IMR-90 (cell line): Measurements from ENCODE around the gene KRTAP5-4. TPM values are rescaled to one million over a fixed set of nuclear protein-coding genes. Genes with fewer than 3 reads are reported as not detected.

ENCODE experiments used
- ATAC-seq: fragments of 200-7000 bp; cut with Tn5 transposase; 2 replicates; pipeline ENCODE4 v1.9.1; 2020; ENCODE audit warnings: low read depth, mild to moderate bottlenecking, moderate library complexity
- BruUV-seq: library from RNA; stranded (reverse); fragments of 400-500 nt; replicated peaks from 2 replicates; lab custom pipeline; 2021; lab: Mats Ljungman, UMichigan
- CTCF ChIA-PET: fragments of 300-600 bp; formaldehyde crosslinking; extraction: SDS; loops from one replicate; lab custom pipeline; 2021; ENCODE audit warnings: antibody characterized with exemption; lab: Yijun Ruan, JAX
- POLR2A ChIA-PET: fragments of 300-600 bp; sonication (Branson Sonifier 250); formaldehyde crosslinking; loops from one replicate; lab custom pipeline; 2022; ENCODE audit warnings: antibody characterized with exemption; ENCODE audit not compliant: unreplicated experiment; lab: Charles Lee
- DNase-seq: peaks from one replicate; pipeline ENCODE4 v3.0.0; 2013
- H2AFZ ChIP-seq: replicated peaks from 2 replicates; pipeline ENCODE3; 2013; ENCODE audit warnings: low read length, mild to moderate bottlenecking; ENCODE audit not compliant: poor library complexity
- H2AK5ac ChIP-seq: 2 replicates; pipeline ENCODE4 v1.6.1; 2013; ENCODE audit warnings: low read depth, low read length, inconsistent platforms
- H2AK9ac ChIP-seq: replicated peaks from 2 replicates; pipeline ENCODE3; 2013; ENCODE audit warnings: mild to moderate bottlenecking, low read depth, low read length, moderate library complexity; ENCODE audit not compliant: poor library complexity
- H2BK120ac ChIP-seq: 2 replicates; pipeline ENCODE4 v1.6.1; 2013; ENCODE audit warnings: low read depth, low read length, inconsistent platforms
- H2BK15ac ChIP-seq: 3 replicates; pipeline ENCODE4 v1.6.1; 2013; ENCODE audit warnings: low read depth, low read length, inconsistent platforms
- H2BK20ac ChIP-seq: 2 replicates; pipeline ENCODE4 v1.6.1; 2013; ENCODE audit warnings: low read depth, mild to moderate bottlenecking, inconsistent platforms, low read length, moderate library complexity
- H2BK5ac ChIP-seq: 2 replicates; pipeline ENCODE4 v1.6.1; 2013; ENCODE audit warnings: mild to moderate bottlenecking, low read depth, low read length, inconsistent platforms; ENCODE audit not compliant: poor library complexity, severe bottlenecking
- H3K14ac ChIP-seq: replicated peaks from 2 replicates; pipeline ENCODE4 v1.6.1; 2013; ENCODE audit warnings: low read depth, low read length, inconsistent platforms
- H3K18ac ChIP-seq: 2 replicates; pipeline ENCODE4 v1.6.1; 2013; ENCODE audit warnings: low read depth, low read length, control low read depth
- H3K23ac ChIP-seq: 2 replicates; pipeline ENCODE4 v1.6.1; 2013; ENCODE audit warnings: low read depth, low read length, inconsistent platforms
- H3K27ac ChIP-seq: 2 replicates; pipeline ENCODE4 v1.5.1; 2013; ENCODE audit warnings: mild to moderate bottlenecking, control low read depth, low read length; ENCODE audit not compliant: insufficient read depth
- H3K27me3 ChIP-seq: 2 replicates; pipeline ENCODE4 v1.6.1; 2013; ENCODE audit warnings: low read length; ENCODE audit not compliant: control insufficient read depth, insufficient read depth
- H3K36me3 ChIP-seq: 2 replicates; pipeline ENCODE4 v1.6.1; 2013; ENCODE audit warnings: low read length, mixed read lengths; ENCODE audit not compliant: control insufficient read depth, insufficient read depth
- H3K4ac ChIP-seq: 2 replicates; pipeline ENCODE4 v1.6.1; 2013; ENCODE audit warnings: low read depth, low read length, inconsistent platforms
- H3K4me1 ChIP-seq: 2 replicates; pipeline ENCODE4 v1.6.1; 2013; ENCODE audit warnings: low read length, mixed read lengths; ENCODE audit not compliant: control insufficient read depth, insufficient read depth
- H3K4me2 ChIP-seq: 2 replicates; pipeline ENCODE4 v1.6.1; 2013; ENCODE audit warnings: low read depth, mild to moderate bottlenecking, control low read depth, low read length, moderate library complexity
- H3K4me3 ChIP-seq: 2 replicates; pipeline ENCODE4 v1.5.1; 2013; ENCODE audit warnings: low read depth, mild to moderate bottlenecking, control low read depth, low read length, moderate library complexity; ENCODE audit not compliant: insufficient read depth
- H3K56ac ChIP-seq: 2 replicates; pipeline ENCODE4 v1.6.1; 2013; ENCODE audit warnings: low read length, inconsistent platforms; ENCODE audit not compliant: insufficient read depth; ENCODE audit errors: extremely low read depth
- H3K79me1 ChIP-seq, 2 experiments: 2 replicates each; pipeline ENCODE4 v1.6.1; 2013; ENCODE audit warnings: low read length in 2 of 2, inconsistent platforms in 1 of 2, low read depth in 1 of 2
- H3K9ac ChIP-seq: 2 replicates; pipeline ENCODE4 v1.6.1; 2013; ENCODE audit warnings: low read depth, low read length, control low read depth
- H3K9me1 ChIP-seq: 2 replicates; pipeline ENCODE4 v1.6.1; 2013; ENCODE audit warnings: low read length, inconsistent platforms; ENCODE audit not compliant: insufficient read depth
- H3K9me3 ChIP-seq: 2 replicates; pipeline ENCODE4 v1.6.1; 2013; ENCODE audit warnings: low read length; ENCODE audit not compliant: control insufficient read depth, insufficient read depth
- H4K20me1 ChIP-seq: 2 replicates; pipeline ENCODE4 v1.6.1; 2013; ENCODE audit warnings: low read length, inconsistent platforms; ENCODE audit not compliant: insufficient read depth
- H4K5ac ChIP-seq: 2 replicates; pipeline ENCODE4 v1.6.1; 2013; ENCODE audit warnings: mild to moderate bottlenecking, low read depth, low read length, control low read depth
- H4K8ac ChIP-seq, 2 experiments: 2 replicates each; pipeline ENCODE4 v1.6.1; 2013; ENCODE audit warnings: low read depth in 2 of 2, low read length in 2 of 2, control low read depth in 1 of 2, inconsistent platforms in 1 of 2
- H4K91ac ChIP-seq: 2 replicates; pipeline ENCODE4 v1.6.1; 2013; ENCODE audit warnings: low read depth, low read length, inconsistent platforms; ENCODE audit not compliant: insufficient read depth
- BHLHE40 ChIP-seq: fragments of 150-350 bp; IDR thresholded peaks from 2 replicates; pipeline ENCODE4 v1.6.1; 2016; ENCODE audit warnings: mild to moderate bottlenecking, low read depth, low read length
- CEBPB ChIP-seq: IDR thresholded peaks from 2 replicates; pipeline ENCODE4 v1.6.1; 2012; ENCODE audit warnings: low read depth, low read length, improper control_type of control experiment
- CHD1 ChIP-seq: IDR thresholded peaks from 2 replicates; pipeline ENCODE4 v1.6.1; 2012; ENCODE audit warnings: low read depth, low read length, improper control_type of control experiment
- FOS ChIP-seq: fragments of 150-350 bp; IDR thresholded peaks from 2 replicates; pipeline ENCODE4 v1.6.1; 2016; ENCODE audit warnings: low read depth, low read length
- MAFK ChIP-seq: IDR thresholded peaks from 2 replicates; pipeline ENCODE4 v1.6.1; 2012; ENCODE audit warnings: low read depth, low read length, improper control_type of control experiment
- MAZ ChIP-seq: IDR thresholded peaks from 2 replicates; pipeline ENCODE4 v1.6.1; 2012; ENCODE audit warnings: low read depth, mild to moderate bottlenecking, low read length, improper control_type of control experiment, moderate library complexity, borderline replicate concordance
- MXI1 ChIP-seq: IDR thresholded peaks from 2 replicates; pipeline ENCODE4 v1.6.1; 2012; ENCODE audit warnings: low read depth, mild to moderate bottlenecking, low read length, moderate library complexity, borderline replicate concordance
- NFE2L2 ChIP-seq: fragments of 150-350 bp; IDR thresholded peaks from 2 replicates; pipeline ENCODE4 v1.6.1; 2016; ENCODE audit warnings: low read depth, mild to moderate bottlenecking, low read length
- POLR2A ChIP-seq: IDR thresholded peaks from 2 replicates; pipeline ENCODE4 v1.6.1; 2012; ENCODE audit warnings: mild to moderate bottlenecking, low read depth, low read length
- RAD21 ChIP-seq: IDR thresholded peaks from 2 replicates; pipeline ENCODE4 v1.6.1; 2012; ENCODE audit warnings: low read length, improper control_type of control experiment
- RCOR1 ChIP-seq: IDR thresholded peaks from 2 replicates; pipeline ENCODE4 v1.6.1; 2012; ENCODE audit warnings: mild to moderate bottlenecking, low read length, improper control_type of control experiment; ENCODE audit not compliant: insufficient replicate concordance
- RFX5 ChIP-seq: IDR thresholded peaks from 2 replicates; pipeline ENCODE4 v1.8.0; 2012; ENCODE audit warnings: low read depth, mild to moderate bottlenecking, low read length, moderate library complexity
- SMC3 ChIP-seq: fragments of 150-350 bp; IDR thresholded peaks from 2 replicates; pipeline ENCODE4 v1.6.1; 2016; ENCODE audit warnings: low read depth, mild to moderate bottlenecking, antibody characterized with exemption, low read length, moderate library complexity
- USF2 ChIP-seq: fragments of 150-350 bp; IDR thresholded peaks from 2 replicates; pipeline ENCODE4 v1.6.1; 2017; ENCODE audit warnings: mild to moderate bottlenecking, antibody characterized with exemption, low read length, low read depth
- WGBS, 2 experiments: methylation state at CpG; one replicate each; pipeline versions ENCODE4 v1.1.5 to v1.1.7; 2013; ENCODE audit warnings: missing lambda C conversion rate in 2 of 2; ENCODE audit not compliant: insufficient read length in 1 of 2; ENCODE audit errors: extremely low coverage in 2 of 2; 5-methylcytosine and 5-hydroxymethylcytosine counted together
- dilution Hi-C: fragments of 300-500 bp; cut with HindIII; formaldehyde crosslinking; loops from one replicate; pipeline ENCODE4 v1.14.3; 2018; ENCODE audit warnings: low sequenced_read_pairs; ENCODE audit not compliant: unreplicated experiment
- in situ Hi-C: fragments of 300-500 bp; cut with MboI; formaldehyde crosslinking; loops from 3 replicates; pipeline ENCODE4 v1.14.3; 2019; ENCODE audit warnings: low sequenced_read_pairs, inconsistent platforms, mixed read lengths
- intact Hi-C: fragments of 100-400 bp; cut with micrococcal nuclease; formaldehyde crosslinking; loops from 2 replicates; pipeline ENCODE4 v1.10.0; 2022
- polyA plus RNA-seq, 3 experiments: library from polyadenylated mRNA; depleted of rRNA; stranded (reverse); fragments of >200 nt; gene quantifications; 2 replicates each; pipeline ENCODE4 v1.2.3, GENCODE V29; 2012; ENCODE audit warnings: low replicate concordance in 1 of 3
- total RNA-seq: library from RNA; depleted of rRNA; stranded (reverse); fragments of >200 nt; gene quantifications from 2 replicates; pipeline ENCODE4 v1.2.3, GENCODE V29; 2012
- TF ChIP-seq, protein P1 (sequence below): conservative IDR thresholded peaks from 2 replicates; pipeline ENCODE4 v1.5.1; 2012; ENCODE audit warnings: mild to moderate bottlenecking, low read depth, low read length, improper control_type of control experiment
- TF ChIP-seq, protein P2 (sequence below): fragments of 150-350 bp; IDR thresholded peaks from 2 replicates; pipeline ENCODE4 v1.6.1; 2016; ENCODE audit warnings: low read depth, mild to moderate bottlenecking, low read length, moderate library complexity, borderline replicate concordance

KRTAP5-4 gene
- total and polyA plus RNA-seq, 2 of the 4 experiments (the other 2 are of a cell fraction) = not detected

DNA sequence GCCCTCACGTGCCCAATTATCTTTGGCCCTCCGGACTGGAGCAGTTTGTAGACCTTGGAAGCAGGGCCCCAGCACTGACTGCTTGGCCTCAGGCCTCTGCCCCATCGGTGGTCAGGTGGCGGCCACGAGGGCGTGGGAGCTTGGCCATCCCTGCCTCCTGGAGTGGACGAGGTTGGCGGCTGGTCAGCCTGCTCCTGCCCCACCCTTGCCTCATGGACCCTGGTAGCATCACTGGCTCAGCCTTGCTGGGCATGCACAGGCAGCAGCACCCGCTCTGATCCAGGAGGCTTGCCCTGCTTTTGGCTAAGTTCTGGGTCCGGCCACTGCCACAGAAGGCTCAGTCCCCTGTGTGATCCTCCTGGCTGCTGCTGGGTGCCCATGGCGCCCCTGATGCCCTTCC lies 17.8 kb downstream of the KRTAP5-4 start:
- TF ChIP-seq RFX5 (no peak), NFE2L2 (no peak), CHD1 (no peak), FOS (no peak), MAFK (no peak), MAZ (no peak), SMC3 (no peak), RAD21 (no peak), MXI1 (no peak), POLR2A (no peak), USF2 (no peak), RCOR1 (no peak), BHLHE40 (no peak), CEBPB (no peak)
- TF ChIP-seq, protein P1, sequence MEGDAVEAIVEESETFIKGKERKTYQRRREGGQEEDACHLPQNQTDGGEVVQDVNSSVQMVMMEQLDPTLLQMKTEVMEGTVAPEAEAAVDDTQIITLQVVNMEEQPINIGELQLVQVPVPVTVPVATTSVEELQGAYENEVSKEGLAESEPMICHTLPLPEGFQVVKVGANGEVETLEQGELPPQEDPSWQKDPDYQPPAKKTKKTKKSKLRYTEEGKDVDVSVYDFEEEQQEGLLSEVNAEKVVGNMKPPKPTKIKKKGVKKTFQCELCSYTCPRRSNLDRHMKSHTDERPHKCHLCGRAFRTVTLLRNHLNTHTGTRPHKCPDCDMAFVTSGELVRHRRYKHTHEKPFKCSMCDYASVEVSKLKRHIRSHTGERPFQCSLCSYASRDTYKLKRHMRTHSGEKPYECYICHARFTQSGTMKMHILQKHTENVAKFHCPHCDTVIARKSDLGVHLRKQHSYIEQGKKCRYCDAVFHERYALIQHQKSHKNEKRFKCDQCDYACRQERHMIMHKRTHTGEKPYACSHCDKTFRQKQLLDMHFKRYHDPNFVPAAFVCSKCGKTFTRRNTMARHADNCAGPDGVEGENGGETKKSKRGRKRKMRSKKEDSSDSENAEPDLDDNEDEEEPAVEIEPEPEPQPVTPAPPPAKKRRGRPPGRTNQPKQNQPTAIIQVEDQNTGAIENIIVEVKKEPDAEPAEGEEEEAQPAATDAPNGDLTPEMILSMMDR = no peak
- TF ChIP-seq, protein P2, sequence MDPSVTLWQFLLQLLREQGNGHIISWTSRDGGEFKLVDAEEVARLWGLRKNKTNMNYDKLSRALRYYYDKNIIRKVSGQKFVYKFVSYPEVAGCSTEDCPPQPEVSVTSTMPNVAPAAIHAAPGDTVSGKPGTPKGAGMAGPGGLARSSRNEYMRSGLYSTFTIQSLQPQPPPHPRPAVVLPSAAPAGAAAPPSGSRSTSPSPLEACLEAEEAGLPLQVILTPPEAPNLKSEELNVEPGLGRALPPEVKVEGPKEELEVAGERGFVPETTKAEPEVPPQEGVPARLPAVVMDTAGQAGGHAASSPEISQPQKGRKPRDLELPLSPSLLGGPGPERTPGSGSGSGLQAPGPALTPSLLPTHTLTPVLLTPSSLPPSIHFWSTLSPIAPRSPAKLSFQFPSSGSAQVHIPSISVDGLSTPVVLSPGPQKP = no peak
- no peak overlapping the region for H2BK15ac ChIP-seq
- H2AK5ac ChIP-seq = no peak overlapping the region
- no peak overlapping the region for H2AK9ac ChIP-seq
- no peak overlapping the region for H4K91ac ChIP-seq
- H2AFZ ChIP-seq = no peak overlapping the region
- no peak overlapping the region for H3K4me3 ChIP-seq
- H3K27me3 ChIP-seq = peaks cover 56% of the 10 kb centered on the region
- intact Hi-C loops (no loop called here), dilution Hi-C loops (no loop called here), in situ Hi-C loops (no loop called here)
- H4K20me1 ChIP-seq = no peaks in the 10 kb centered on the region
- no peak overlapping the region for H3K4me2 ChIP-seq
- H3K27ac ChIP-seq = no peak overlapping the region
- H4K5ac ChIP-seq = no peak overlapping the region
- no peak overlapping the region for H2BK5ac ChIP-seq
- WGBS, 2 experiments = 69% methylated on average over 10 of the region's 11 CpGs; no CpG with 5 or more reads in 1 of the 2 experiments
- no peak overlapping the region for H3K14ac ChIP-seq
- no peaks in the 10 kb centered on the region for H3K36me3 ChIP-seq
- ATAC-seq (no peak), DNase-seq (no peak)
- H4K8ac ChIP-seq = no peak overlapping the region
- BruUV-seq = no TSS peak
- POLR2A ChIA-PET = no interaction called here
- no peaks in the 10 kb centered on the region for H3K9me3 ChIP-seq
- H3K9me1 ChIP-seq = no peaks in the 10 kb centered on the region
- no peak overlapping the region for H3K9ac ChIP-seq
- H3K4me1 ChIP-seq = no peaks in the 10 kb centered on the region
- H3K23ac ChIP-seq = no peak overlapping the region
- H3K56ac ChIP-seq = no peak overlapping the region
- H3K79me1 ChIP-seq = no peaks in the 10 kb centered on the region
- no peak overlapping the region for H3K4ac ChIP-seq
- CTCF ChIA-PET = no interaction called here
- no peak overlapping the region for H3K18ac ChIP-seq
- H2BK20ac ChIP-seq = no peak overlapping the region
- no peak overlapping the region for H2BK120ac ChIP-seq
